ENCODE measurements around the gene KTN1. TPM values are rescaled to one million over a fixed set of nuclear protein-coding genes. Genes with fewer than 3 reads are reported as not detected.

The KTN1 gene
- total and polyA plus RNA-seq, 2 experiments from 2014 or later, result 150 to 164 TPM

DNA sequence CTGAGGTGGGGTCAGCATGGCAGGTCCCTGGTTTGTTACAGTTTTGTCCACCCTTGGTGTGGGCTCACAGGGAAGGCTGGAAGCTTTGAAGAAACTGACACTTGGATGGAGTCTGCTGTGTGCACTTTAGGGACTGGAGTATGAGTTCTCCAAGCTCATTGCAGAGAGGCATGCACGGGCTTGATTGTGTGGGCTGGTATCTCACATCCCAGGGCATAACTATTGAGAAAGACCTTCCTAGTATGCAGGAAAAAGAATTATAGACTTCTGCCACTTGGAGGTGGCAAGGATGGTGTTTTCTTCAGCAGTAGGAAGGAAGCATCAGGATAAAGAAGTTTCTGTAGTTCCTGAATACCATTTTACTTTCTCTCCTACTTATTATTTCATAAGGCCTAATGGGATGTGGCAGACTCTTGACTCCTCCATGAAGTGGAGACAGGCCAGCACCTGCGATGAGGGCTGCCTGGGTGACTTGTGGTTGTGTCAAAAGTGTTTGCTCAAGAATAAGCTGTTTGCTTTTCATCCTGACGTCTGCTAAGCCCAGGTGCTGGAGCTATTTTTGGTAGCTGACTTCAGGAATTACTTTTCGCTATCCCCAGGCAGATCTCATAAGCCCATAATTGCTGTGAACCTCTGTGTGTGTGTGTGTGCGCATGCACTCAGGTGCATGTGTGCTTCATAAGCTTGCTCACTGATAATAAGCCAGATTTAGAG is 125.8 kb downstream of the KTN1 start:
- Histone ChIP-seq H3K36me3 (replicated peaks; ENCODE audit: insufficient read depth, low read depth) (no peaks in the 10 kb centered on the region), H3K9me3 (ENCODE audit: low read depth) (no peaks in the 10 kb centered on the region), H4K20me1 (ENCODE audit: insufficient read depth, poor library complexity, severe bottlenecking) (no peaks in the 10 kb centered on the region), H3K79me2 (no peaks in the 10 kb centered on the region), H3K27ac (peak overlapping the region; percentile 78), H3K4me1 (ENCODE audit: insufficient read depth) (peaks cover 6% of the 10 kb centered on the region), H3K9me2 (replicated peaks; ENCODE audit: insufficient read depth) (no peaks in the 10 kb centered on the region), H2AFZ (no peak overlapping the region), H3K4me3 (no peak overlapping the region), H3K27me3 (no peaks in the 10 kb centered on the region), H3K4me2 (no peak overlapping the region)
- TF ChIP-seq, protein P1, sequence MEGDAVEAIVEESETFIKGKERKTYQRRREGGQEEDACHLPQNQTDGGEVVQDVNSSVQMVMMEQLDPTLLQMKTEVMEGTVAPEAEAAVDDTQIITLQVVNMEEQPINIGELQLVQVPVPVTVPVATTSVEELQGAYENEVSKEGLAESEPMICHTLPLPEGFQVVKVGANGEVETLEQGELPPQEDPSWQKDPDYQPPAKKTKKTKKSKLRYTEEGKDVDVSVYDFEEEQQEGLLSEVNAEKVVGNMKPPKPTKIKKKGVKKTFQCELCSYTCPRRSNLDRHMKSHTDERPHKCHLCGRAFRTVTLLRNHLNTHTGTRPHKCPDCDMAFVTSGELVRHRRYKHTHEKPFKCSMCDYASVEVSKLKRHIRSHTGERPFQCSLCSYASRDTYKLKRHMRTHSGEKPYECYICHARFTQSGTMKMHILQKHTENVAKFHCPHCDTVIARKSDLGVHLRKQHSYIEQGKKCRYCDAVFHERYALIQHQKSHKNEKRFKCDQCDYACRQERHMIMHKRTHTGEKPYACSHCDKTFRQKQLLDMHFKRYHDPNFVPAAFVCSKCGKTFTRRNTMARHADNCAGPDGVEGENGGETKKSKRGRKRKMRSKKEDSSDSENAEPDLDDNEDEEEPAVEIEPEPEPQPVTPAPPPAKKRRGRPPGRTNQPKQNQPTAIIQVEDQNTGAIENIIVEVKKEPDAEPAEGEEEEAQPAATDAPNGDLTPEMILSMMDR (IDR thresholded peaks at IDR 0.05; ENCODE audit: poor library complexity), result no peak
- TF ChIP-seq EZH2phosphoT487 (IDR thresholded peaks at IDR 0.05; ENCODE audit: low read depth, severe bottlenecking, unreplicated experiment), result peak; percentile 74
- 58% methylated on average over 5 of the region's 5 CpGs for WGBS (ENCODE audit: low lambda C conversion rate, missing lambda C conversion rate)
- DNase-seq (ENCODE audit: low spot score), result peak; percentile 71

DNA sequence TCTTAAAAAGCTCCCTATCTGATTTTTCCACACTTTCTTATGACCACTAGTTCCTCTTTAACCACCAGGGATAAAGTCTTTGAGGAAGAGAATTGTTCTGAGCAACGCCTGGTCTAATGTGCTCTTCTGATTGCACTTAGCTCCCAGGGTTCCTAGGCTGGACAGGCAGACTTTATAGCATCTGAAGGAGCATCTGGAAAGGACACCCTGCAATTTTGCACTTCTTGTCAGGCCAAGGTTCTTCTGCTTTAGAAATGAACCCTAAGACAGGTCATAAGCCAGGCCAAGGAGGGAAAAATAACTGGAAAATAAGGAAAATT is 126.3 kb downstream of the KTN1 start:
- no peaks in the 10 kb centered on the region for H3K9me2 ChIP-seq (replicated peaks; ENCODE audit: insufficient read depth)
- 56% methylated on average over 1 of the region's 1 CpG for WGBS (ENCODE audit: low lambda C conversion rate, missing lambda C conversion rate)
- no peak overlapping the region for H3K4me3 ChIP-seq
- no peaks in the 10 kb centered on the region for H3K79me2 ChIP-seq
- H3K36me3 ChIP-seq (replicated peaks; ENCODE audit: insufficient read depth, low read depth), result no peaks in the 10 kb centered on the region
- H3K4me2 ChIP-seq, result no peak overlapping the region
- H3K9me3 ChIP-seq (ENCODE audit: low read depth), result no peaks in the 10 kb centered on the region
- peaks cover 6% of the 10 kb centered on the region for H3K4me1 ChIP-seq (ENCODE audit: insufficient read depth)
- peak overlapping the region; percentile 65 for H3K27ac ChIP-seq
- no peaks in the 10 kb centered on the region for H3K27me3 ChIP-seq
- no peak for DNase-seq (ENCODE audit: low spot score)
- no peak overlapping the region for H2AFZ ChIP-seq
- no peaks in the 10 kb centered on the region for H4K20me1 ChIP-seq (ENCODE audit: insufficient read depth, poor library complexity, severe bottlenecking)
- TF ChIP-seq EZH2 (IDR thresholded peaks at IDR 0.05; ENCODE audit: borderline replicate concordance) (no peak), EZH2phosphoT487 (IDR thresholded peaks at IDR 0.05; ENCODE audit: low read depth, severe bottlenecking, unreplicated experiment) (no peak)
- TF ChIP-seq, protein P1 (IDR thresholded peaks at IDR 0.05; ENCODE audit: poor library complexity), result no peak

DNA sequence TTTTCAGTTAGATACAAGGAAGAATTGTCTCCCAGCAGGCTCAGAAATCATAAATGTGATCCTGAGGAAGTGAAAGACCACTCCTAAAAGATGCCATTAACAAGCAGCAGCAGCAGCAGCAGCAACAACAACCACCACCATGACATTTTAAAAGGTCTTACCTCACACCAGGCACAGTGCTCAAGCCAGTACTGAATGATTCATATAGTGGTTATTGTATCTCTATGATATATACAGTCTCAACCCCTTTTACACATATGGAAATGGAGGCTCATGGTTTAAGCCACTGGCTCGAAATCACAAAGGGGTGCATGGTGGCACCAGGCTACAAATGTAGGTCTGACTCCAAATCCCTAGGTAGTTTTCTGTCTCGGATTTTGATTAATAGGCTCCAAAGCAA is 126.9 kb downstream of the KTN1 start:
- Histone ChIP-seq H3K79me2 (no peaks in the 10 kb centered on the region), H3K9me3 (ENCODE audit: low read depth) (no peaks in the 10 kb centered on the region), H3K4me1 (ENCODE audit: insufficient read depth) (peaks cover 6% of the 10 kb centered on the region), H3K27ac (peak overlapping the region; percentile 65), H3K36me3 (replicated peaks; ENCODE audit: insufficient read depth, low read depth) (no peaks in the 10 kb centered on the region), H3K4me3 (no peak overlapping the region), H2AFZ (no peak overlapping the region), H3K4me2 (no peak overlapping the region), H3K27me3 (no peaks in the 10 kb centered on the region), H4K20me1 (ENCODE audit: insufficient read depth, poor library complexity, severe bottlenecking) (no peaks in the 10 kb centered on the region), H3K9me2 (replicated peaks; ENCODE audit: insufficient read depth) (no peaks in the 10 kb centered on the region)
- no peak for TF ChIP-seq EZH2phosphoT487 (IDR thresholded peaks at IDR 0.05; ENCODE audit: low read depth, severe bottlenecking, unreplicated experiment)
- TF ChIP-seq EZH2 (IDR thresholded peaks at IDR 0.05; ENCODE audit: borderline replicate concordance), result no peak
- TF ChIP-seq, protein P1 (IDR thresholded peaks at IDR 0.05; ENCODE audit: poor library complexity), result no peak
- no peak for DNase-seq (ENCODE audit: low spot score)
- WGBS (ENCODE audit: low lambda C conversion rate, missing lambda C conversion rate), result 68% methylated on average over 2 of the region's 2 CpGs

All from hepatocyte (in vitro differentiated cells).